Measurements from ENCODE around the gene CTXN1.

- peak; percentile 96 for TF ChIP-seq POLR2A (IDR thresholded peaks at IDR 0.05; ENCODE audit: low read depth, low read length)
- no peak for TF ChIP-seq CTCF (IDR thresholded peaks at IDR 0.05; ENCODE audit: extremely low read depth in 1 of 2, insufficient read depth in 1 of 2, low read depth in 1 of 2, low read length in 2 of 2)
These were observed 17.7 kb upstream of the CTXN1 start, which contains the start of gene TIMM44 for GRCh38 chr19:7943444-7944176.
